ENCODE measurements around the gene PNMA8B.
A peak's percentile ranks its signal among the peaks of the same experiment; 100 is the strongest.
"Not testable (repeated sequence)": the region's sequence is repeated elsewhere in the genome, so short reads cannot be mapped to it uniquely, and the experiment has no call there.

The PNMA8B gene

DNA sequence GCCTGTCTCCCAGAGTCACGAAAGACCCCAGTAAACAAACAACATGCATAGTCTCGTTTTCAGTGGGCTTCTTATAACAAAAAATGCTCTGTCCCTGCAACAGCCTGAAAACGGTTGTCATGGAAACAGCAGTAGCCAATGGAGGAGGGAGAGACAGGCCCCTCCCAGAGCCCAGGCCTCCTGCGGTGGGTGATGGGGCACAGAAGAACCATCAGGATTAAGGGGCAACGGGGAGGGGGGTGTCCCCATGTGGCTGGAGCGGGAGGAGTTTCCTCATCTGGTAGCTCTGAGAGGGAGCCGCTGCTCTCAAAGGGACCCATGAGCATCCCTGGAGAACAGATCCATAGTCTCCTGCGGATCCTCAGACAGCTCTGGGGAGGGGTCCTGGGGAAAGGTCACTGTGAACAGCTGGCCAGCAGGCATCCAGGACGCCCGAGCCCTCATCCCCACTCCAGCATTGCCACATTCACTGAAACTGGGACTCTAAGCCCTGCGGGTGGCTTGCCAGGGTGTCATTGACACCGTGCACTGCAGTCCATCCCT is 37.5 kb upstream of the PNMA8B start:
- TF ChIP-seq, protein P1, sequence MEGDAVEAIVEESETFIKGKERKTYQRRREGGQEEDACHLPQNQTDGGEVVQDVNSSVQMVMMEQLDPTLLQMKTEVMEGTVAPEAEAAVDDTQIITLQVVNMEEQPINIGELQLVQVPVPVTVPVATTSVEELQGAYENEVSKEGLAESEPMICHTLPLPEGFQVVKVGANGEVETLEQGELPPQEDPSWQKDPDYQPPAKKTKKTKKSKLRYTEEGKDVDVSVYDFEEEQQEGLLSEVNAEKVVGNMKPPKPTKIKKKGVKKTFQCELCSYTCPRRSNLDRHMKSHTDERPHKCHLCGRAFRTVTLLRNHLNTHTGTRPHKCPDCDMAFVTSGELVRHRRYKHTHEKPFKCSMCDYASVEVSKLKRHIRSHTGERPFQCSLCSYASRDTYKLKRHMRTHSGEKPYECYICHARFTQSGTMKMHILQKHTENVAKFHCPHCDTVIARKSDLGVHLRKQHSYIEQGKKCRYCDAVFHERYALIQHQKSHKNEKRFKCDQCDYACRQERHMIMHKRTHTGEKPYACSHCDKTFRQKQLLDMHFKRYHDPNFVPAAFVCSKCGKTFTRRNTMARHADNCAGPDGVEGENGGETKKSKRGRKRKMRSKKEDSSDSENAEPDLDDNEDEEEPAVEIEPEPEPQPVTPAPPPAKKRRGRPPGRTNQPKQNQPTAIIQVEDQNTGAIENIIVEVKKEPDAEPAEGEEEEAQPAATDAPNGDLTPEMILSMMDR (IDR thresholded peaks at IDR 0.05; ENCODE audit: low read depth, low read length) = no peak
- no peak overlapping the region for H3K4me3 ChIP-seq (ENCODE audit: low read depth, low read length)

DNA sequence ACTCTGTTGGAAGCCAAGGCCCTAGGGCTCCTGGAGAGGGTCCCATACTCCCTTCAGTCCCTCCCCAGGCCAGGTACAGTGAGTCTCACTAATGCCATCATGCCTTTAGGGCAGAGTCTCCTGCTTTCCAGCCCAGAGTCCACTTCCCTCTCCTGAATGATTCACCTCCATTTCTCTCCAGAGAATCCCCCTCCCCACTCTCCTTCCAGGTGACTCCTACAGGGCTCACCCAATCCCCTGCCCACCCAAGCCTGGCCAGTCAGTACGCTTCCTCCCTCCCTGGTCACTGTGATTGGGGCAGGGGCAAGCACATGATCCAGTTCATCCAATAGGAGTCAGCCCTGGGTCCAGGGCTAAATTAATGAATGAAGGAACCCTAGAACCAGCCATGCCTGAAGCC is 35.0 kb upstream of the PNMA8B start:
- TF ChIP-seq, protein P1 (IDR thresholded peaks at IDR 0.05; ENCODE audit: low read depth, low read length) = no peak
- no peak overlapping the region for H3K4me3 ChIP-seq (ENCODE audit: low read depth, low read length)

DNA sequence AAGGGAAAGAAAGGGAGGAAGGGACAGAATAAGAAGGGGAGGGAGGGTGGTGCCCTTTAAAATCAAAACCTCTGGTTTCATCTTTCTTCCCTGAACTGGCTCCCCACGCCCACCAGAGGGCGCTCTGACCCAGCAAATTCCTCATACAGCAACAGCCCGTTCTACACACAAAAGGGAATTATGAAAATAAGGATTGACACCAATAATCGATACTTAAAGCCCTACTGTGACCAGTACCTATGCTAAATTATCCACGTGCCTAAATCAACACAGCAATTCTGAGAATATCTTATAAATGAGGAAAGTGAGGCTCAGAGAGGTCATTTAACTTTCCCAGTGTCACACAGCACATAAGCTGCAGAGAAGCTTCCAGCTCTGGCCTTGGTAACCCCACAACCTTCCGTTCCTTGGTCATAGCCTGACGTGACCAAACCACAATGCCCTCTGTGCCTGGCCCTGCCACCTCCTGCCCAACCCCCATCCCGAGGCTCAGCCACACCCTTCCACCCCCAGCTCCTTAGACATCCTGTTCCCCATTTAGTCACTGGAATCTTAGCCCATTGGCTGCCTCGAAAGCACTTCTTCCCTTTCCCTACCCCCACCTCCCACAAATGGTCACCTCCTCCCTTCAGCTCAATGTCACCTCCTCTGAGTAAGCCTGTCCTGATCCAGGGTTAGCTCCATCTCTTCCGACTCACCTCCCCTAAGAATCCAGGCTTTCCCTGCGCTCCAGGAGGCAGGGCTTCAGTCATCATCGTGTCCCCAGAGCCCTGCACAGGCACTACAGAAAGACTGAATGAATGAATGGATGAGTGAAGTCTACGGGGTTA is 34.2 kb upstream of the PNMA8B start:
- H3K4me3 ChIP-seq (ENCODE audit: low read depth, low read length) = no peak overlapping the region

DNA sequence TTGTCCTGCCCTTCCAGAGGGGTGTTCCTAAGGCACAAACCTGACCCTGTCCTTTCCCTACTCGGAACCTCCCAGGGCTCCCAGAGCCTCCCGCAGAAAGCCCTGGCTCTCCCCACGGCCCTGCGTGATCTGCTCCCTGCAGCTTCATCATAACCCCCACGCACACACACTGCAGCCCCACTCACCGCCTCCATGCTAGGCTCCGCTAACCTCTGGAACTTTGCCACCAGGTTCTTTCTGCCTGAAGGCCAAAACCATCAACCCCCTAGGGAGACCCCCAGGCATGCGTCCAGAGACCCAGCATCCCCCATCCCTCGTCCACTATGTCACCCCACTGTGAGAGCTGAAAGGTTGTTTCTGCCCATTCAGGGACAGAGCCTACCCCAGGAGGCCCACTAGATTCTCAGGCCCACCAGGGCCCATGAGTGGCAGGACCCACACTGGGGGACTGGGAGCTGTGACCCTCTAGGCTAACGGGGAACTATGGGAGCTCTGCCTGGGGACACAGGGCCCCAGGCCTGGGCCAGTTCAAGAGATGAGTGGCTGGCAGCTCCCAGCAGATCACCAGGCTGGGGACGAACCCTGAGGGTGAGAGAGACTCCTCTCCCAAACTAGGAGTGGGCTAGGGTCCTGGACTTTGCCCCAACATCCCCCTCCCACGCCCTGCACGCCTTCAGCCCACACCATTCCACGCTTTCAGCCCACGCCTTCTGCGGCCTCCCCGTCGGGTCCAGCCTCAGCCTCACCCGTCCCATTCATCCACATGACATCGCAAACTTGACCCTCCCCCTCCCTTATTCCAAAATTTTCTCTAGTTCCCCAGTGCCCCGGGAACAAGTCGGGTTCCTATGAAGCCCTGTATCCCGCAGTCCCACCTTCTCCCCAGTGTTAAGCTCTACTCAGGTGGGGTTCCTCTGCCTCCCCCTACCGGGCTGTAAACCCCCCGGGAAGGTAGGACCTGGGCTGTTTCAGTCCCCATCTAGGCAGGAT is 33.2 kb upstream of the PNMA8B start:
- H3K4me3 ChIP-seq (ENCODE audit: low read depth, low read length) = no peak overlapping the region
- TF ChIP-seq, protein P1 (IDR thresholded peaks at IDR 0.05; ENCODE audit: low read depth, low read length) = no peak

More for the DNA sequence above, 34.2 kb upstream of the PNMA8B start:
- TF ChIP-seq, protein P1 (IDR thresholded peaks at IDR 0.05; ENCODE audit: low read depth, low read length) = peak; percentile 96

DNA sequence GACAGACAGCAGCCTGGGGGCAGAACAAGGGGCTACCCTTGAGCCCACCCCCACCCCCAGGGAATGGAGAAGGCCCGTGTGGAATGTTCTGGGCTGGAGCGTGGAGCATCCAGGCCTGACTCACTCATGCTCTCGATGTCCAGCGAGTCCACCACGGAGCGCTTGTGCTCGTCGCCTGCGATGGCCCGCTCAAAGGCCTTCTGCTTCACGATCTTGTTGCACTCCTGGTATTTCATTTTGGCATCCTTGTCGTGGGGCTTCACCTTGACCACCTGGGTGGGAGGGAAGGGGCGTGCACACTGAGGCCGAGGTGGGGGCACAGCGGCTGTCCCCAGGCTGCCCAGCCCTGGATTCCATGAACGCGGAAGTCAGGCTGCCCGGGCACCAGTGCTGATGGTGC is 31.1 kb upstream of the PNMA8B start:
- not testable (repeated sequence) for H3K4me3 ChIP-seq (ENCODE audit: low read depth, low read length)

DNA sequence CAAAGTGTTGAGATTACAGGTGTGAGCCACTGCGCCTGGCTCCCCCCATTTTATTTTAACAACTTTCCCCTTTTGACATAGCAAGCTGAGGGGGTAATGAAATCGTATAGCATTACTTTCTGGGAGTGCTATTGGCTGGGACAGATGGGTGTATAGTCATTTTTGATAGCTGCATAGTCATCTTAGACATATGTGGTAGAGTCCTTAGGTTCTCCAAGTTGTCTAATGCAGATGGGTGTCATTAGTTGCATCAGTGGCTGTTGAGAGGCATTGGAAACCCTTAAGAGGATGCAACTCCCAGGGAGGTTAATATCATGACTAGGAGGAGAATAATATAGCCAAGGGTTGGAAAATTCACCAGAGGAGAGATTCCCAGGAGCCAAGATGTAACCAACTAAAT is 28.6 kb upstream of the PNMA8B start:
- TF ChIP-seq, protein P1 (IDR thresholded peaks at IDR 0.05; ENCODE audit: low read depth, low read length) = no peak

DNA sequence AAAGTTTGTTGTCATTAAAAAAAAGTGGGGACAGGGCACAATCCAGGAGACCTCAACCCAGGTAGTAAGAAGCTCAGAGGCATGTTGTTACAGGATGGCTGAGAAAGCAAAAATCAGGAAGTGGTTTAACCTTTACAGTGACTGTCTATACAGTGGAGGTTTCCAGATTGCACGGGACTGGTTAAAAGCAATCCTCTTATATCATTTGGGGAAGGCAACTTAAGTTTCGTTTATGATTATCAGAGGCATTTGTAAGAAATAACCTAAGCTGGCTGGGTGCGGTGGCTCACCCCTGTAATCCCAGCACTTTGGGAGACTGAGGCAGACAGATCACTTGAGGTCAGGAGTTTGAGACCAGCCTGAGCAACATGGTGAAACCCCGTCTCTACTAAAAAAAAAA is 27.3 kb upstream of the PNMA8B start:
- H3K4me3 ChIP-seq (ENCODE audit: low read depth, low read length) = not testable (repeated sequence)

More for the DNA sequence above, 28.6 kb upstream of the PNMA8B start:
- no peak overlapping the region for H3K4me3 ChIP-seq (ENCODE audit: low read depth, low read length)
